SKM-1 treated with dmso at 0.1 percent for 144 hours (cell line): ENCODE results near the gene OLFML2A.
A peak's percentile ranks its signal among the peaks of the same experiment; 100 is the strongest.

Experiments used
- DNase-seq: peaks from one replicate; lab custom pipeline; 2025; ENCODE audit not compliant: unreplicated experiment; lab: John Stamatoyannopoulos, UW

OLFML2A gene

DNA sequence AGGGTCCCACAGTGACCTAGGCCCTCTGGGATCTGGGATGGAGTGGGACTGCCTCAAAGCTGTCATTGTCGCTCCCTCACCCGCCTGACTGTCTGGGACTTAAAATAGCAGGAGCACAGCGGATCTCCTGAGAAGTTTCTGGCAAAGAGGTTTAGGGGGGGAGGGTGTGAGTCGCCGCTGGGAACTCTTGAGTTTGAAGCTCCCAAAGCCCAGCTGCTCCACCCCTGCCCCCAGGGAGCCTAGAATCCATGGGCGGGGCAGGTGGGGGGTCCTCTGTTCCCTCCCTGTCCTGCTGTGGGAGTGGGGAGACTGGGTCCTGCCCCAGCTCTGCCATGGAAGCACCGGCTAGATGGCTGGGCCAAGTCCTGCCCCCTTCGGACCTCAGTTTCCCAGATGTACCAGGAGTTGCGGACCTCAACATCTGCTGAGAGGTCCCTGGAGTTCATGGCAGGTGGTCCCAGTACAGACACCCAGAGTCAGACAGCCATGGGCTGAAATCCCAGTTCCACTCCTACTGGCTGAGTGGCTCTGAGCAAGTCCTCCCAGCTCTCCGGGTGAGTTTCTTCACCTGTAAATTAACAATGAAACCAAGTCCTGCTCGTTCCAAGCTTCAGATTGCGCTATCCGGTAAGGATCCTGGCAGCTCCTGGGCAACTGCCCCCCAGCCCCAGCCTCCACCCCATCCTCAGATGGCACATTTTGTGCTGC is 75.3 kb downstream of the OLFML2A start:
- no peak for DNase-seq

DNA sequence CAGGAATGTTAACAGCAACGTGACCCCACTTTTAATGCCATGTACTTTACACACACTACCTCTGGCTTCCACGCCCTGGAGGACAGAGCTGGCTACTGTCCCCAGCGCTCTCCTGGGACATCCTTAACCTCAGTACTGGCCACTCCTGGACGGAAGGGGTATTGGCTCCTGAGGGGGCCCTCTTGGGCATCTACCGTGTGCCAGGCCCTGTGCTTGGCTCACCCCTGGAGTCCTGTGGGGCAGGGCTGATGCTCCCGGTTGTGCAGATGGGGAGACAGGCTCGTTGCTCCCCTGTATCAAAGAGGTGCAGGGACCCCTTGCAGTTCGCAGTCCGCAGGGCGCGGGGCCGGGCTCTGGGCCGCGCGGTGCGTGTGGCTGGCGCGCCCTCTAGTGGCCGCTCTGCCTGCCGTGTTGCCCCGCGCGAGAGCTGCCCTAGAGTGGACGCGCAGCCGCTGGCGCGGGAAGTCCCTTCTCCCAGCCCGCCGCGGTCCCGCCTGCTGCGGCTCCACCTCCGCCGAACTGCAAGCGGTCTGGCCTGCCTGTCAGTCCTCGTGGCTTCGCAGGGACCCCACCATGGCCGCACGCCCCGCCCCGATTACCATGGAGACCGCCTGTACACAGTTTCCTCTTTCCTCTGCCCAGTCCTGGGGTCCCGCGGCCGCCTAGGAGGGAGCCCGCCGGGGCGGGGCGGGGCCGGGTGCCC is 76.0 kb downstream of the OLFML2A start, which contains the start of gene WDR38:
Gene WDR38, plus strand, starts transcription at position 632 of the 703 bp plus-strand sequence. CDS start 72 bp downstream, outside the sequence.
- DNase-seq = peak; percentile 75

DNA sequence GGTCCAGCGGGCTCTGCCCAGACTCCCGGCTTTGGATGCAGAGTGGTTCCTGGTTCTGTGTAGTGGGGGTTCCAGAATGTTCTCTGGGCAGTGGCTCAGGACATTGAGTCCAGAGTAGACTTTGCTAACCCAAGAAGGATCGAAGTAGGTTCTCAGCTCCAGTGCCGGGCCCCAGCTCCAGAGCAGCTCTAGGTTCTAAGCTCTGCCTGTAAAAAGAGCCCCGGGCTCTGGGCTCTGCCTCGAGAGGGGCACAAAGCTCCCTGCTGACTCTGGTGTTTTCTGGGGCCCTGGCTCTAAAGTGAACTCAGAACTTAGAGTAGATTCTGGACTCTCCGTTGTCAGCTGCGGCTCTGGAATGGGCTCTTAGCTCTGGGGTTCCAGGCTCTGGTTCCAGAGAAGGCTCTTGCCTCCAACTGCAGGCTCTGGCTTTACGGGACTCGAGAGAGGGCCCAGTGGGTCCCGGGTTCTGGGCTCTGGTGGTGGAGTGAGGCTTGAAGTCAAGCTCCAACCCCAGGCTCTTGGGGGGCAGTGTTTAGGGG is 76.7 kb downstream of the OLFML2A start:
- no peak for DNase-seq

DNA sequence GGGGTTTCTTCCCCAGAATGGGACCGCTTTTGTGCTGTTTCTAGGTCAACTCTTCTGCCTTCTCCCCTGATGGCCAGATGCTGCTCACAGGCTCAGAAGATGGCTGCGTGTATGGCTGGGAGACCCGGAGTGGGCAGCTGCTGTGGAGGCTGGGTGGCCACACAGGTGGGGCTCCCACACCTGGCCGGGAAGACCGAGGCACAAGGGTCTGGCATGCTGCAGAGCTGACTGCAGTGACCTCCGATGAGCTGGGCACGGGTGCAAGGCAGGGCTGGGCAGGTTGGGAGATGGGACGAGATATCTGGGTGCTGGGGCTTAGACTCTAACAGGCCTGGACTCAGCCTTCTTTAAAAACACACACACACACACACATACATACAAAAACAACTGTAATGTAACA is 77.2 kb downstream of the OLFML2A start:
- DNase-seq = no peak

DNA sequence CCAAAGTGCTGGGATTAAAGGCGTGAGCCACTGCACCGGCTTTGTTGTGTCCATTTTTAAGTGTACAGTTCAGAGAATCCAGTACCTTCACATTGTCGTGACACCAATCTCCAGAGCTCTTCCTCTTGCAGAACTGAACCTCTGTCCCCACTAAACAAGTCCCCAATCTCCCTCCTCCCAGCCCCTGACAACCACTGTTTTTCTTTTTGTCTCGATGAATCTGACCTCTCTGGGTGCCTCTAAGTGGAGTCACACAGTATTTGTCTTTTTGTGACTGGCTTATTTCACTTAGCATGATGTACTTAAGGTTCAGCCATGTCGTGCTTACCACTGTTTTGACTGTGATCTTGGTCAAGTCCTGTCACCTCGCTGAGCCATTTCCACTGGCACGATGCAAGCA is 77.9 kb downstream of the OLFML2A start:
- no peak for DNase-seq

DNA sequence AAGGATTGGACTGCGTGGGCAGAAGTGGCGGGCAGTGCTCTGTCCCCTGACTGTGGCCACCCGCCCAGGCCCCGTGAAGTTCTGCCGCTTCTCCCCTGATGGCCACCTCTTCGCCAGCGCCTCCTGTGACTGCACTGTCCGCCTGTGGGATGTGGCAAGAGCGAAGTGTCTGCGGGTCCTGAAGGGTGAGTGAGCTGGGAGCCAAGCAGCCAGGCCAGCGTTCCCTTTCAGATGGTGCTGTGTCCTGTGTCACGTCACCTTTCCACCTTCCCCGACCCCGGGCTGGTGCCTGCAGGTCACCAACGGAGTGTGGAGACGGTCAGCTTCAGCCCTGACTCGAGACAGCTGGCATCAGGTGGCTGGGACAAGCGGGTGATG is 78.6 kb downstream of the OLFML2A start:
- no peak for DNase-seq

DNA sequence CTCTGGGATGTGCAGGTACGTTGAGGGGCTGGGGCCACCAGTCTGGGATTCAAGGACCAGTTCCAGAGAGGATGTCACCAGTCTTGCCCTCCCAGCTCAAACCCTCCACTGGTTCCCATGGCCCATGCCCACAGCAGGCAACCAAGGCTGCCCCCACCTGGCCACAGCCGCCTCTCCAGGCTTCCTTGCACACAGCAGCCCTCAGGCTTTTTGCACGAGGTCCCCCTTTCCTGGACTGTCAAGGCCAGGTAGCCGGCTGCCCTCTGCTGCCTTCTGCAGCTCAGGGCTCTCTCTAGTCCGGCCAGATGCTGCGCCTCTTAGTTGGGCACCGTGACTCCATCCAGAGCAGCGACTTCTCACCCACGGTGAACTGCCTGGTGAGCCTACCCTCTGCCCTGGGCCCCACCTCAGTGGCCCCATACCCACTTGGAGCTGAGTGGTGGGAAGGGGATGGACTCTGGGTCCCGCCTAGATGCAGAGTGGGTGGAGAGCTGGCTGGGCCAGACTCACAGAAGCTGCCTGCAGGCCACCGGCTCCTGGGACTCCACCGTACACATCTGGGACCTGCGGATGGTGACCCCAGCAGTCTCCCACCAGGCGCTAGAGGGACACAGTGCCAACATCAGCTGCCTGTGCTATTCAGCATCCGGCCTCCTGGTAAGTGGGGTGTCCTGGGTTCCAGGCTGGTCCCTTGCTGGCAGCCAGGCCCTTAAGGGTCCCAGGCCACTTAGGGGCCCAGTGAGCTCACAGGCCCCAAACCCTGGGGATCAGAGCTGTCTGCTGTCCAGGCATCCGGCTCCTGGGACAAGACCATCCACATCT is 79.2 kb downstream of the OLFML2A start:
- DNase-seq = peak; percentile 36

DNA sequence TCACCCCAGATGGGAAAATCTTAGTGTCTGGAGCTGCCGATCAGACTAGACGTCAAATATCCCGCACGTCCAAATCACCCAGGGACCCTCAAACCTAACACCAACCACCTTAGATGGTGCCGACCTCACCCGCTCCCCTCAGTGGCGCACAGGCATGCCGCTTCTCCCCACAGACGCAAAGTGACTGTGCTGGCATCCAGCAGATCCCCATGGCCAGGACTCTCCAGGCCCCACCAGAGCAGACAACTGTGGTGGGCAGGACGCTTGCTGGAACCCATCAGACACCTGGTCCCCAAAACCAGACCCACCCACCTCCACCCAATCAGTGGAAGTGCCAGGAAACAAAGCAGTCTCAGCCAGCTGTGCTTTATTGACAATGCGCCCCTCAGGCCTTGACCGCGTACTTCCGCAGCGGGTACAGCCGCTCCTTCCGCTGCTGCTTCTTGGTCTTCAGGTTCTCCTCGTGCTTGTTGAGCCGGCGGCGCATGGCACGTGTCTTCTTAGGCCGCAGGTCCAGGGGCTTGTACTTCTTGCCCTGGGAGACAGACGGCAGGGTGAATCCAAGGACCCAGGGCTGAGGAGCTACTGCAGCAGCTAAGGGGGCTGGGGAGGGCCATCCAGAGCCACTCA is 80.7 kb downstream of the OLFML2A start:
- DNase-seq = no peak

DNA sequence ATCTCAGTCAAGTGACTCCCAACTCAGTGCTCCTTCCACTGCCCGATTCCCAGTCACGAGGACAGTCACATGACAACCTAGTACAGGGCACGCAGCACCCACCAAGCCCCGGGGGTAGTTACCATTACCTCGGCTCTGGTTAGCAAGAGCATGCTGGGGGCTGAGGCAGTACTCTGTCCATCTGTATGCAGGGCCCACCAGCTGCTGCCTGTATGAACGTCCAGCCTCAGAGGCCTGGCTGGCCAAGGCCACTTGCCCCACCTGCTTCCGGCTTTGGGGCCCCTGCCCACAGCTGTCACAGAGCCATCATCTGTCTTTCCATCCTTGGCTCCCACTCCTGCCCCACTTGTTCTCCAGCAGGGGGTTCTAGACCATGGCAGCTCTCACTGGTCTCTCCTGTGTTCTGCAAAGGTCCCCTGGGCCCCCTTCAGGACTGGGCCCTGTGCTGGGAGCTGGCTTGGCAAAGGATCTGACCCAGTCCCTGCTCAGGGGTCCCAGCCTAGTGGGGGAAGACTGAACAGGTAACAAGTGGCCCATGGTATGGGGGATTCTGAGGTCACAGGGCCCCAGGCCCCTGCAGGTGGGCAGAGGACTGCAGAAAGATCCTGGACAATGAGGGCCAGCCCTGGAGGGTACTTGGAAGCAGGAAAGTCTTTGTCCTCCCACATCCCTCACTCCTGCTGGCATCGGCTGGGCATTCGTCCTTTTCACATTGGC is 81.6 kb downstream of the OLFML2A start:
- no peak for DNase-seq

DNA sequence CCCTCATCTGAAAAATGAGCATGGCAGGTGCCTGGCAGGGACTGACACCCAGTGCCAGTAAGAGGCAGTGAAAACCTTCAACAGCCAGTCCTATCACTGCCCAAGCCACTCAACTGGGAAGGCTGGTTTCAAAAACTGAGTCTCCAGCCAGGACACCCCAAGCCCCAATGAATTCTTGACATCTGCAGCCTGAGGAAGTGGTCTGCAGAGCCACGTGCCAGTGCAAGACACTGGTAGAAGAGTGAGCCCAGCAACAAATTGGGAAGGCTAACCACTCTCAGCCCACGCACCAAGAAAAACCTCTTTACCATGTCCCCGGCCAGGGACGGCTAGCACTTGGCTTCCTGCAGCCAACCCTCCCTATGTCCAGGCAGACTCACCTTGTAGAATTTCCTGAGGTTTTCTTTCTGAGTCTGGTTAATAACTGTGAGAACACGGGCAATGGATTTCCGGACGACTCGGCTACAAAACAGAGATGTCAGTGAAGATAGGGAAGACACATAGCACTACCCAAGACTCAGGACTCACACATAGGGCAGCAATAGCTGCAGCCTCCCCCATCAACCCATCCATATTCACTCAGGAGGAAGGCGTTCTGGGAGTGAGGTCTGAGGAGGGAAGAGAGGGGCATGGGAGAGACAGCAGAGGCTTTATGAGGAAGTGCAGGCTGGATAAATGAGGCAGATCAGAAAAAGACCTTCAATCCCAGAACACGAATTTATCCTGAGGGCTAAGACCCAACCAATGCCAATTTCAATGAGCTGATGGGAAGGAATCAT is 83.1 kb downstream of the OLFML2A start:
- no peak for DNase-seq

DNA sequence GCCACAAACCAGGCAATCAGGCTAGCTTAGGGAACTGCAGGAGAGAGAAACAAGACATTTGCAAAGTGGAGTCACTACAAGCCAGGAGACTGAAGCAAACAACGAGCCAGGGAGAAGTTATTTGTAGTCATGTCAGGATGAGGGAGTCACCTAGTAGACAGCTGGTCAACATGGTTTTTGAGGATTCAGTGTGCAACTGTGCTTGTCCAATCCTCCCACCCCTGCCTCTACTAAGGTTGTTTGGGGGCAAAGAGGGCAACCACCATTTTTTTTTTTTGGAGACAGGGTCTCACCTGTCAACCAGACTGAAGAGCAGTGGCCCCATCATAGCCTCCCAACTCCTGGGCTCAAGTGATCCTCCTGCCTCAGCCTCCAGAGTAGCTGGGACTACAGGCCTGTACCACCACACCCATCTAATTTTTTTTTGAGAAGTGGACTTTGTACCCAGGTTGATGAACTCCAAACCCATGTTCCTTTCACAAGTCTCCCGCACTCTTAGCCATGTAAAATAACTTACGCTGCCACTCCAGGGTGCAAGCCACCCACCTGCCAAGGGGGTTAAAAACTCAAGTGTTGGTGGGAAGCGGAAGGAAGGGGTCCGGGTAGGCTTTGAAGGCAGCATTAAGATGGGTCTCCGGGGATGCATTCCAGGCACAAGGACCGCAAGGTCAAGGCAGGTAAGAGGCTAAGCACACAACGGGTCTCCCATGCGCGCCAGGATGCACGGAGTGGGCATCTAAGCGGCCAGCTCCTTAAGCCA is 83.8 kb downstream of the OLFML2A start:
- no peak for DNase-seq

DNA sequence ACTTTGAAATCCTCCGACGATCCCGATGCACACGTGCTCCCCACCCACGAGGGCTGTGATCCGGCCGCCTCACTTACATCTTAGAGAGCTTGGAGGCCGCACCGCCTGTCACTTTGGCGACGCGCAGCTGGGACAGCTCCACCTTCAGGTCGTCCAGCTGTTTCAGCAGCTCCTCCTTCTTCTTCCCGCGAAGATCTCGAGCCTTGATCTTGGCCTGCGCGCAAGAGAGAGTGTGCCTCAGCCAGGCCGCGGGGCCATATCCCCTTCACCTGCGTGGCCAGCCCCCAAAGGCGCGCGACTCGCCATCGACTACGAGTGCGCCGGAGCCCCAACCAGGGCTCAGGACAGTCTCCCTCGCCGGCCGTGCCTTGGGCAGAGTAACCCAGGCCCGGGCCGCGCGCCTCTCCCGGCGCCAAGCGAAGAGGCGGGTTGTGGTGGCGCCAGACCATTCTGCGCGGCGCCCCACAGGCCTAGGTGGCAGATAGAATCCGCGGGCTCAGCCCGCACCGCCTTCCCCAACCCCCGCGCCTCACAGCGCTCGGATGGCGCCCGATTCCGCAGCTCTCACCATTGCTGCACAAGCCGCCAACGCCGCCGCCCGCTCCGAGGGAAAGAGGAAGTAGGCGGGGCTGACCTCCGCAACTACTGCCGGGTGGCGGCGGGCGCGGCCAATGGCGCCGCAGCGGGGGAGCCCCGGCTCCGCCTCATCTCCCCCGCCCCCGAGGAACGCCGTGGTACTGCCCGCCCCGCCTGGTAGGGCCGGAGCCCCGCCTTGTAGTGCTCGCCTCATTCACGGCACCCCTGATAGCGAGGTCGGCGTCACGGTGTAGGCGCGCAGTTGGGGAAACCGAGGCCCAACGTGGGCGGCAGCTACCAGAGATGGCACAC is 84.7 kb downstream of the OLFML2A start, which contains the start of the genes ARPC5L and RPL35:
Gene ARPC5L, plus strand, starts transcription at position 789 of the 888 bp plus-strand sequence. CDS start 7,161 bp downstream, outside the sequence.
Gene RPL35, minus strand, starts transcription at position 616 of the 888 bp plus-strand sequence. Its CDS starts 45 bp downstream, at position 571.
- peak; percentile 90 for DNase-seq

DNA sequence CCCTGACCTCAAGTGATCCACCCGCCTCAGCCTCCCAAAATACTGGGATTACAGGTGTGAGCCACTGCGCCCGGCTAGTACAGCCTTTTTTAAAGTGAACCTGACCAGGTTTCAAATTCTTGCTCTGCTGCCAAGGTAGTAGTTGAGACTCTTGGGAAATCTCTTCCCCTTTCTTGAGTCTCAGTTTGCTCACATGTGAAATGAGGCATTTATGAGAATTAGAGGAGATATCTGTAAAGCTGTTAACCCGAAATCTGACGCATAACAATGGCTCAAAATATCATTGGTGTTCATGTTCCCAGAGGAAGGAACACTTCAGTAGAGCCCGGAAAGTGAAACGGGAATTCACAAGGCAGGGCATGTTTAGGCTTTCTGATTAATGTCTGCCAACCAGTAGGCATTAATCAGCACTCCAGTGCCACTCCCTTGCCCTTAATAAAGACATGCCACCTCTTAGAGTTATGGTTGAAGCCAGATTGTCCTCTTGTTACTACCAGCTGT is 86.5 kb downstream of the OLFML2A start:
- DNase-seq = no peak
